Endothelial cell of umbilical vein (primary cell): ENCODE measurements around the gene SP8.

Experiments
- POLR2A ChIP-seq: IDR thresholded peaks from 2 replicates; pipeline ENCODE4 v1.6.1; 2012; ENCODE audit warnings: low read depth, mild to moderate bottlenecking, control low read depth, low read length
- POLR2AphosphoS5 ChIP-seq: IDR thresholded peaks from 2 replicates; pipeline ENCODE4 v1.6.1; 2012; ENCODE audit warnings: low read depth, mild to moderate bottlenecking, control low read depth, low read length, moderate library complexity; ENCODE audit not compliant: insufficient read depth
- TF ChIP-seq, protein P1 (sequence below), 2 donors: IDR thresholded peaks; 1 replicate in 1 of 2; 2 replicates in 1 of 2; pipeline ENCODE4 v1.5.1; 2011; ENCODE audit warnings: low read length in 2 of 2, mild to moderate bottlenecking in 2 of 2, moderate library complexity in 2 of 2, control low read depth in 1 of 2, inconsistent platforms in 1 of 2, low read depth in 1 of 2; ENCODE audit not compliant: insufficient read depth in 1 of 2; ENCODE audit errors: extremely low read depth in 1 of 2

DNA sequence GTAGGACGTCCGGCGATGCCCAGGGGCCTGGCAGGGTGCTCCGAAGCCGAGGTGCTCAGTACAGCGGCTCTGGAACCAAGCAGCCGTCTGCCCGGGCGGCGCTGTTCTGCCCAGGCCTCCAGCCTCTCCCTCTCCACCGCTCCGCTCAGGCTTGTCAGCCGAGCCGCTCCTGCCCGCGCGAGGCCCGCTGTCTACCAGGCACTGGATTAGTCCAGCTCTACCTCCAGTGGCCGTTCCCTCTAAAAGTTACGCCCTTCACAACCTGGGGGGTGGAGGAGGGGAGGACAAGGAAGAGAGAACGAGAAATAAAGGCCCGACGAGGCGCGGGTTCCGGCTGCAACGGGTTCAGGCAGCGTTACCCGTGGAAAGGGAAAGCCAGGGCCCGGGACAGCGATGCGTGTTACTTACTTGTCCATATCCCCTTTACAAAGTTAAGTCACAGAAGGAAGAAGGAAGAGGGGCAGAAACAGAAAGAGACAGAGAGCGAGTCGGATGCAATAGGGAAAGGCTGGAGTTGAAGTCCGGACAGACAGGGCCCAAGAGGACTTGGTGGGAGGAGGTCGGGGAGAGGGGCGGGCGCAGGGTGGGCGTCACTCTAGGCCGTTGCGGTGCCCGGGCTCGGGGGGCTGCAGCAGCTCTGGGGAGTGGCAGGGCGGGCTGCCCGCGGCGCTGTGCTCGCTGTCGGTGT, 2.8 kb downstream of the SP8 start:
- TF ChIP-seq, protein P1, sequence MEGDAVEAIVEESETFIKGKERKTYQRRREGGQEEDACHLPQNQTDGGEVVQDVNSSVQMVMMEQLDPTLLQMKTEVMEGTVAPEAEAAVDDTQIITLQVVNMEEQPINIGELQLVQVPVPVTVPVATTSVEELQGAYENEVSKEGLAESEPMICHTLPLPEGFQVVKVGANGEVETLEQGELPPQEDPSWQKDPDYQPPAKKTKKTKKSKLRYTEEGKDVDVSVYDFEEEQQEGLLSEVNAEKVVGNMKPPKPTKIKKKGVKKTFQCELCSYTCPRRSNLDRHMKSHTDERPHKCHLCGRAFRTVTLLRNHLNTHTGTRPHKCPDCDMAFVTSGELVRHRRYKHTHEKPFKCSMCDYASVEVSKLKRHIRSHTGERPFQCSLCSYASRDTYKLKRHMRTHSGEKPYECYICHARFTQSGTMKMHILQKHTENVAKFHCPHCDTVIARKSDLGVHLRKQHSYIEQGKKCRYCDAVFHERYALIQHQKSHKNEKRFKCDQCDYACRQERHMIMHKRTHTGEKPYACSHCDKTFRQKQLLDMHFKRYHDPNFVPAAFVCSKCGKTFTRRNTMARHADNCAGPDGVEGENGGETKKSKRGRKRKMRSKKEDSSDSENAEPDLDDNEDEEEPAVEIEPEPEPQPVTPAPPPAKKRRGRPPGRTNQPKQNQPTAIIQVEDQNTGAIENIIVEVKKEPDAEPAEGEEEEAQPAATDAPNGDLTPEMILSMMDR (IDR thresholded peaks at IDR 0.05; ENCODE audit: extremely low read depth in 1 of 2, insufficient read depth in 1 of 2, low read depth in 1 of 2, low read length in 2 of 2) = peak in 1 of 2 donors; percentile 26
- TF ChIP-seq POLR2A = no peak
- no peak for TF ChIP-seq POLR2AphosphoS5
